ENCODE data around the gene JAKMIP1. TPM values are rescaled to one million over a fixed set of nuclear protein-coding genes. Genes with fewer than 3 reads are reported as not detected.

The JAKMIP1 gene
- total RNA-seq, 2 experiments from 2014 or later = 5.6 to 6.3 TPM

DNA sequence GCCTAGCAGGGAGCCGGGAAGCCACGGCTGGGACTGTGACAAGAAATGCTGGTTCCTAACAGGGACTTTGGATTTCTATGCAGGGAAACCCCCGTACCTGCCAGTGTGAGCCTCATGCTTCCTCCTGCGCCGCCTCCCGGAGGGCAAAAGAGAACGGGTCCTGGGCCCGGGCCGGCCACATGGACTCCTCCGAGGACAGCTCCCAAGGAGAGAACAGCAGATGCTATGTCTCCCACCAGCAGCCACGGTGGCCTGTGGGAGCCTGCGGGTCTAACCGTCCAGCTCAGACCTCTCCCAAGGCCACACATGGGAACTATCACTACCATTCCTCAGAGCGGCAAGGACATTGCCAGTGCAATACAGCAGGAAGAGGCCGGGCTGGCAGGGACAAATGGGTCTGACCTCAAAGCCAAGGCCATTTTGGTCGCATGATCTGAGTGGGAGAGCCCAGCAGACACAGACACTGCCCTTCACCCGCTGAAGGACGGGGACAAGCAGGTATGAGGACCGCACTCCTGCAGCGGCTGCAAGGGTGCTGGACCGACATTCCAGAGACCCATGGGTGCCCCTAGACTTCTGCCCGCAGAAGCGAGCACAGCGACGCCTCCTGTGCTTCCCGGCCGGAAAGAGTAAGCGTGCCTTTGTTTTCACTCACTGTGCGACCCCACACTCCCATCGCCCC, 177.6 kb downstream of the JAKMIP1 start:
- intact Hi-C loops (cut with micrococcal nuclease) = no loop called here
- no peaks in the 10 kb centered on the region for H3K9me3 Mint-ChIP-seq
- H3K4me3 Mint-ChIP-seq = no peak overlapping the region
- no peak for ATAC-seq
- TF ChIP-seq, protein P1, sequence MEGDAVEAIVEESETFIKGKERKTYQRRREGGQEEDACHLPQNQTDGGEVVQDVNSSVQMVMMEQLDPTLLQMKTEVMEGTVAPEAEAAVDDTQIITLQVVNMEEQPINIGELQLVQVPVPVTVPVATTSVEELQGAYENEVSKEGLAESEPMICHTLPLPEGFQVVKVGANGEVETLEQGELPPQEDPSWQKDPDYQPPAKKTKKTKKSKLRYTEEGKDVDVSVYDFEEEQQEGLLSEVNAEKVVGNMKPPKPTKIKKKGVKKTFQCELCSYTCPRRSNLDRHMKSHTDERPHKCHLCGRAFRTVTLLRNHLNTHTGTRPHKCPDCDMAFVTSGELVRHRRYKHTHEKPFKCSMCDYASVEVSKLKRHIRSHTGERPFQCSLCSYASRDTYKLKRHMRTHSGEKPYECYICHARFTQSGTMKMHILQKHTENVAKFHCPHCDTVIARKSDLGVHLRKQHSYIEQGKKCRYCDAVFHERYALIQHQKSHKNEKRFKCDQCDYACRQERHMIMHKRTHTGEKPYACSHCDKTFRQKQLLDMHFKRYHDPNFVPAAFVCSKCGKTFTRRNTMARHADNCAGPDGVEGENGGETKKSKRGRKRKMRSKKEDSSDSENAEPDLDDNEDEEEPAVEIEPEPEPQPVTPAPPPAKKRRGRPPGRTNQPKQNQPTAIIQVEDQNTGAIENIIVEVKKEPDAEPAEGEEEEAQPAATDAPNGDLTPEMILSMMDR (IDR thresholded peaks at IDR 0.05) = no peak
- no peak overlapping the region for H3K27ac Mint-ChIP-seq
- no peak for DNase-seq
- H3K36me3 Mint-ChIP-seq (ENCODE audit: low read depth) = no peaks in the 10 kb centered on the region
- ChIA-PET CTCF (no interaction called here), POLR2A (no interaction called here)
- peaks cover 8% of the 10 kb centered on the region for H3K27me3 Mint-ChIP-seq
- H3K4me1 Mint-ChIP-seq (ENCODE audit: low read depth) = no peaks in the 10 kb centered on the region

DNA sequence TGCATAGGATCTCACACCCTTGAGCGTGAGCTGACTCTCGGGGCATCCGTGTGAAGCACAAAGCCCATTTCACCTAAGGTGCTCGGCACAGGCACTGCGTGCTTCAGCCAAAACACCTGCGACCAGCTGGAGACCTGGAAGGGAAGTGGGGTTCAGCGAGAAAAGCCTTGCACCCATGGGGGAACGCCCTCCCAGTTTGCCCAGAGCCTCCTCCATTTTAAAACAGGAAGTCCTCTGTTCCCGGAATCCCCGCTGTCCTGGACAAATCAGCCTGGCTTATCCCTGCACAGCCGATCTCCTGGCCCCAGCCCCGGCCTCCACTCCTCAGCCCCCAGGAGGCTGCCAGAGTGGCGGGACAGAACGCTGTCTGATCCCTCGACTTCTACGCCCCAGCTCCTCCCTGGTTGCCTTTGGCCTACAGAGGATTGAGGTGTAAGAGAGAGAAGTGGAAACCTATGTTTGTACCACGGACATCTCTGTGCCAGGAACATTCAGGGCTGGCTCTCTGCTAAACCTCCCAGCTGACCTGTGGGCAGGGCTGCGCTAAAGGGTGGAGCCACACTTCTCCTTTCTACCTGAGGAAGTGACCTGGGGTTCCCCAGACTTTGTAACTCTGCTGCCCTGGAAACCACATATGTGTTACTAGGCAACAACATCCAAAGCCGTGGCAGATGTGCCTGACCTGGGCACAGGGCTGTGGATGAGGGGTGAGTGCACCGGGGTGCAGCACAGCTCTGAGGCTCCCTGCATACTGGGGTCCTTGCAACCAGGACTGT, 178.3 kb downstream of the JAKMIP1 start:
- H3K4me1 Mint-ChIP-seq (ENCODE audit: low read depth) = no peaks in the 10 kb centered on the region

DNA sequence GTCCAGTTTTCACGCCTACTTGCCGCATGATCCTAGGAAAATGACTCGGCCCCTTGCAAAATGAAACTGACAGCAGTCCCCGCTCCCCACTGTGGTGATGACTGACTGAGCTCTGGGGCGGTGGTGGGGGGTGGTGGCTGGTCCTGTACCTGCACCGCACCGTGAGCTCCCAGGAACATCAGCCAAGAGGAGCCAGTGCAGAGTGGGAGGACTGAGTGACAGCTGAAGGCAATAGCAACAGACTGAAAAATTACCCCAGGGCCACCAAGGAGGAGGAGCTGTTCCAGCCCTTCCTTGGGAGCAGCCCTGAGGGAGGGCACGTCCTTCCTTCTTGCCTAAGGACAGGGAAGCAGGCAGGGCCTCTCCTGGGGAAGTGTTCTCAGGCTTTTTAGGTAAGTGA, 179.7 kb downstream of the JAKMIP1 start:
- ATAC-seq = no peak
- H3K4me1 Mint-ChIP-seq (ENCODE audit: low read depth) = no peaks in the 10 kb centered on the region
- H3K27ac Mint-ChIP-seq = no peak overlapping the region
- CTCF ChIA-PET = interaction anchor here (0.6 to 2.5 kb wide), 7 partner anchors 11 to 307 kb away, joined by 3 to 8 read pairs (median 4); no protein-coding TSS in a partner anchor
- TF ChIP-seq, protein P1 (IDR thresholded peaks at IDR 0.05) = no peak
- H3K9me3 Mint-ChIP-seq = no peaks in the 10 kb centered on the region
- H3K36me3 Mint-ChIP-seq (ENCODE audit: low read depth) = no peaks in the 10 kb centered on the region
- POLR2A ChIA-PET = no interaction called here
- intact Hi-C loops (cut with micrococcal nuclease) = no loop called here
- DNase-seq = no peak
- peaks cover 8% of the 10 kb centered on the region for H3K27me3 Mint-ChIP-seq
- no peak overlapping the region for H3K4me3 Mint-ChIP-seq

More for the DNA sequence above, 178.3 kb downstream of the JAKMIP1 start:
- TF ChIP-seq, protein P1 (IDR thresholded peaks at IDR 0.05) = no peak
- ChIA-PET POLR2A (no interaction called here), CTCF (no interaction called here)
- no peaks in the 10 kb centered on the region for H3K9me3 Mint-ChIP-seq
- intact Hi-C loops (cut with micrococcal nuclease) = no loop called here
- ATAC-seq (no peak), DNase-seq (no peak)
- no peak overlapping the region for H3K4me3 Mint-ChIP-seq
- no peaks in the 10 kb centered on the region for H3K36me3 Mint-ChIP-seq (ENCODE audit: low read depth)
- peaks cover 8% of the 10 kb centered on the region for H3K27me3 Mint-ChIP-seq
- no peak overlapping the region for H3K27ac Mint-ChIP-seq

DNA sequence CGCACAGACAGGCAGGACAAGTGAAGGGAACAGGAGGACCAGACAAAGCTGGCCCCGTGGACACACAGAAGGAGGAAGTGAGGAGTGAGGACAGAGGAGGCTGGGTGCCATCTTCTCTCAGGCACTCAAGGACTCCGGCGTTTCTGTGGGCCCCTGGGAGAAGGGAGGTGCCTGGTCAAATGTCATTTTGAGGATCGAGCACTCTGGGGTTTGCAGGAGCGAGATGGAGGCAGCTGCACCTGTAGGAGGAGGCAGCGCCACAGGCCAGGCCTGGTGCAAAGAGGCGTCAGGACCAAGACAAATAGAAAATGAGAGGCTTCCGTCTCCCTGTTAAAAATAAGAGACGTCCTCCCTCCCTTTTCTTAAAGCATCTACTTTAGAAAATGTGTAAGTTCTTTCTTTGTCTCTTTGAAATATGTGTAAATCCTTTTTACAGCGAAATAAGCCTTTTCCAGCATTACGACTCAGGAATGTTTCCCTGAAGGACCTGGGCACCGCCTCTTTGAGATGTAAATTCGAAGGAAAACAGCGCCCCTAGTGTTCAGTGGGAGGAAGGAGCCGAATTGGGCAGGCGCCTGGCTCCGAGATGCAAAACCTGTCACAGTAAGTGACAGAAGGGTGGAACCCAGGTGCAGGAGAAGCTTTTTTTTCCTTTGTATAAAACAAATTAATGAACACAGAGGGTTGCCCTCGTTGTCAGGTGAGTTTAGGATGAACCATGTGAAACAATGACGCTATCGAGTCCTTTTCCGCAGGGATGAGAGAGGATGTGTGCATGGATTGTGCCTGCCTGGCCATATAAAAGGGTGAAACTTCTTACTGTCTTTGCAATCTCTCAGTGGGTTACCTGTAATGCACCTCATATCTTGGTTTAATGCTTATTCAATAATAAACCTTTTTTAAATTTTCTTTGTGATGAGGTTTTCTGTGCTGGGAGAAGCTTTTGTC, 180.8 kb downstream of the JAKMIP1 start:
- TF ChIP-seq, protein P1 (IDR thresholded peaks at IDR 0.05) = peak; percentile 87
- H3K27ac Mint-ChIP-seq = no peak overlapping the region
- peak; percentile 49 for DNase-seq
- no peak for ATAC-seq
- H3K27me3 Mint-ChIP-seq = peaks cover 8% of the 10 kb centered on the region
- no peaks in the 10 kb centered on the region for H3K4me1 Mint-ChIP-seq (ENCODE audit: low read depth)
- no peaks in the 10 kb centered on the region for H3K9me3 Mint-ChIP-seq
- H3K4me3 Mint-ChIP-seq = no peak overlapping the region
- intact Hi-C loops (cut with micrococcal nuclease) = no loop called here
- H3K36me3 Mint-ChIP-seq (ENCODE audit: low read depth) = no peaks in the 10 kb centered on the region
- ChIA-PET POLR2A (no interaction called here), CTCF (interaction anchor here (0.6 to 2.5 kb wide), 8 partner anchors 10 to 308 kb away, joined by 3 to 8 read pairs (median 4); no protein-coding TSS in a partner anchor)
